KG1 (cell line): ENCODE data around the gene MYCBPAP.

ENCODE experiments used
- DNase-seq: peaks from one replicate; lab custom pipeline; 2025; lab: John Stamatoyannopoulos, UW

The MYCBPAP gene, protein sequence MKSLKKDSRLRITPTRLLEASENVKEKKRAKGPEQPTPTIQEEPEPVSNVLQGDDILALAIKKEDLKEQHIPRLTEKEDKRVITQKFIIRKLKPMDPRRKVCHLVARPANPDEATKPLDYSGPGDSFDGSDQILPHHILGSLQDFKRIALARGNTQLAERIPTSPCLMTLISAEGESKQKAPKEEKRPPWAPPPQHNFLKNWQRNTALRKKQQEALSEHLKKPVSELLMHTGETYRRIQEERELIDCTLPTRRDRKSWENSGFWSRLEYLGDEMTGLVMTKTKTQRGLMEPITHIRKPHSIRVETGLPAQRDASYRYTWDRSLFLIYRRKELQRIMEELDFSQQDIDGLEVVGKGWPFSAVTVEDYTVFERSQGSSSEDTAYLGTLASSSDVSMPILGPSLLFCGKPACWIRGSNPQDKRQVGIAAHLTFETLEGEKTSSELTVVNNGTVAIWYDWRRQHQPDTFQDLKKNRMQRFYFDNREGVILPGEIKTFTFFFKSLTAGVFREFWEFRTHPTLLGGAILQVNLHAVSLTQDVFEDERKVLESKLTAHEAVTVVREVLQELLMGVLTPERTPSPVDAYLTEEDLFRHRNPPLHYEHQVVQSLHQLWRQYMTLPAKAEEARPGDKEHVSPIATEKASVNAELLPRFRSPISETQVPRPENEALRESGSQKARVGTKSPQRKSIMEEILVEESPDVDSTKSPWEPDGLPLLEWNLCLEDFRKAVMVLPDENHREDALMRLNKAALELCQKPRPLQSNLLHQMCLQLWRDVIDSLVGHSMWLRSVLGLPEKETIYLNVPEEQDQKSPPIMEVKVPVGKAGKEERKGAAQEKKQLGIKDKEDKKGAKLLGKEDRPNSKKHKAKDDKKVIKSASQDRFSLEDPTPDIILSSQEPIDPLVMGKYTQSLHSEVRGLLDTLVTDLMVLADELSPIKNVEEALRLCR

DNA sequence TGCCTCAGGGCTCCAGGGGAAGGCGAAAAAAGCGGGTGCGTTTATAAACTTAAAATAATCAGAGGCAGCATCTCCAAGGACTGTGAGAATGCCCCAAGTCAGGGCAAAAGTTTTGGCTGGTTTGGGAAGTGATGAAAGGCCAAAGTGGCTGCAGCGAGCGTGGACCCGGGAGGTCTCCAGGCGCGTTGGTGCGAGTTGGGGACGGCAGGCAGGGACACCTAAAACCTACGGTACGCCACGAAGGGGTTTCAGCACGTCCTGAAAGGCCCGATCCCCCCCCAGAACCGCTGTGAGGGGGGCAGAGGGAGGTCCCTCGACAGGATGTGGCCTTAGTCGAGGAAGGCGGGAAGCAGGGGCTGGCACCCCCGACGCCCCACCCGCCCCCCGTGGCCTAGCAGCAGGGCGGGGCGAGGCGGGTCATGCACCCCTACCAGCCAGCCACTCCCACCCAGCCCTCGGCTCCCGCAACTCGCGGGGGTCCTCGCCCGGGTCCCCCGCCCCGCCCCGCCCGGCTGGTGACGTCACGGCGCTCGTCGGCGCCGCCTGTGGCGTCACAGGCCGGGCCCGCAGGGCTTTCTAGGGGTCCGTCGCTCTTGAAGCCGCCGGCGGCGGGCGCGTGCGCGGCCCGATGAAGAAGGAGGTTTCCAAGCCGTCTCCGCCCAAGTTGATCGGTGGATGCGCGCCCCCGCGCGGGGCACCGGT is at the start of gene MYCBPAP:
MYCBPAP (plus strand) TSS at position 569 of the 702 bp plus-strand sequence. CDS start 236 bp downstream, outside the sequence.
- DNase-seq: no peak

DNA sequence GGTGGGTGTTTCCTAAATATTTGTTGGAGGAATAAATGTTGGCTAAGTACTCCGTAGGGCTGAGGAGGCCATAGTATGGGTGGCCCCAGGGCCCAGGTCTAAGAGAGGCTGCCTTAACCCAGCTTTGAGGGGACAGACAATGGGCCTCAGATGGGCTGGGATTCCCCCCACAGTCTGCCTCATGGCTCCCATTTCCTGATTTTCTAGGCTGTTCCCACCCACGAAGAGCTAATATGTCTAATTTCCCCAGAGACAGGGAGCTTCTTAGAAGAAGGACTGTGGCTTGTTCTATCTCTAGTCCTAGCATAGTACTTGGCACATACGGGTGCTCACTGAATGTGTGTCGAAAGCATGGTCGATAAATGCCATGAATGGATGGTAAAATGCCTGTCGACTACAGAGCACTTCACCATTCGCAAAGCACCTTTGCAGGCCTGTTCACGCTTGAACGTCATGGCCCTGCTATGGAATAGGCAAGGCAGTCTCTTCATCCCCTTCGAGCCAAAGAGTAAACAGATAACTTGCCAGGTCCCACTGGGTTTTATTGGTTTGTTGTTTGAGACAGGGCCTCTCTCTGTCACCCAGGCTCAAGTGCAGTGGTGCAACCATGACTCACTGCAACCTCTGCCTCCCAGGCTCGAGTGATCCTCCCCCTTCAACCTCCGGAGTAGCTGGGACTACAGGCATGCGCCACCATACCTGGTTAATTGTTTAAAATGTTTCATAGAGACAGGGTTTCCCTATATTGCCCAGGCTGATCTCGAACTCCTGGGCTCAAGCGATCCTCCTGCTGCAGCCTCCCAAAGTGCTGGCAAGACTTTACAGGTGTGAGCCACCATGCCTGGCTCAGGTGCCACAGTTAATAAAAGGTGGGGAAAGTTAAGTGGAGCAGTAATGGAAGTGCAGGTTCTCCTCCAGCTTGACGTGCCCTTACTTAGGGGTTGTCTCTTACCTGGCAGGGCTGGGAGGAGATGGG is 49.2 kb upstream of the MYCBPAP start:
- no peak for DNase-seq

DNA sequence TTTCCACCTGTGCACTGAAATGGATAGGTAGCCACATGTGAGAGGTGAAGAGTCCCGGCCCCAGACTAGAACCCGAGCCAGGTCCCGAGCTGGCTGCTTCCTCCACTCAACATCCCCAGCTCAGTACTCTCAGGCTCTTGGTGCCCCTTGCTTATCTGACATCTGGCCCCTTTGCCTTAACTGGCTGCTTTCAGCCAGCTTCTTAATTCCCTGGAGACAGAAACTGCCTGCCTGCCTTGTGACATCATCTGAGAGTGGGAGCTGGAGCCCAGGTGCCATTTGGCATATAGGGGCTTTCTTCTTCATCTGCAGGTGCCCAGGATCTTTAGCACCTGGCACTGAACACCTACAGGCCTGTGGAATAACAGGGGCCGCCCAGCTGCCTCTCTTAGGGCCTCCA is 48.5 kb upstream of the MYCBPAP start:
- DNase-seq: no peak

DNA sequence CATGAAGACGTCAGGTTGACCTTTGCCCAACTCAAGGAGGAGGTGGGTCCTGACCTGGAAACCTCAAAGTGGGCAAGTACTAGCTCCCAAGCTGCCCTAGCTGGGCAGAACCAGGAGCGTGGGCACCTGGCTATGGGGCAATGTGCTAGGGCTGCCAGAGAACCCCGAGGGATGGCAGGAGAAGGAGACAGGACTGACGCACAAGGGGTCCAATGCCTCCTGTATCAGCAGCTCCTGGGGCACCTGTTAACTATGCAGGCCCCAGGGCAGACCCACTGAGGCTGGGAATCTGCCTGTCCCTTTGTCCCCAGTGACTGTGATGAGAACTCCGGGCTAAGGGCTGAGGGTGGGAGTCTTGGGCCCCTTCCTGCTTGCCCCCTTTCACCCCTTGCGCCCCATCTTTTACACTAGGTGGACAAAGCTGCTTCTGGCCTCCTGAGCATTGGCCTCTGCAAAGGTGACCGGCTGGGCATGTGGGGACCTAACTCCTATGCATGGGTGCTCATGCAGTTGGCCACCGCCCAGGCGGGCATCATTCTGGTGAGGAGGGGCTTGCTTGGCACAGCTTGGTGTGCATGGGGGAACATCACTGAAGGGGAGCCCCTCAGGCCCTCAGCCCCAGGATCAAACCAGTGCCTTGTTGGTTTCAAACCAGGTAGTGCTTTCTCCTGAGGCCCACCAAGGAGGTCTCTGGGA is 47.3 kb upstream of the MYCBPAP start:
- DNase-seq: no peak

DNA sequence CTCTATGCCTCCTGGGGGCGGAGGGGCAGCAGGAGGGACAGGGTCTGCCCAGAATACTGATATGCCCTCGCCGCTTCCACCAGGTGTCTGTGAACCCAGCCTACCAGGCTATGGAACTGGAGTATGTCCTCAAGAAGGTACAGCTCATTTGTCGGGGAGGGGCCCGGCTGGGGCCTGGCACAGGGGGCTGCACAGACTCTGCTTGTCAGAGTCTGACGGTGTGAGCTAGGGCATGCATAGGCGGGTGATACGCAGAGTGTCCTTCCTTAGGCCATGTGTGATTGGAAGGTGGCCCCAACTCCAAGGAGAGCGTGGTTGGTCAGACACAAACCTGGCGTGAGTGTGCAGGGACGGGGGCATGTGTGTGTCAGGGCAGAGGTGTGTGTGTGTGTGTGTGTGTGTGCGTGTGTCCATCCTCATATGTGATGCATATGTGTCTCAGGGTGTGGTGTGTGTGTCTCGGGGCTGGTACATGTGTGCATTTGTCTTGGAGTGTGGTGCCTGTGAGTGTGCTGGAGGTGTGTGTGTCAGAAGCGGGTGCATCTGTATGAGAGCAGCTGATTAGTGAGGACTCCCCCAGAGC is 46.6 kb upstream of the MYCBPAP start:
- no peak for DNase-seq

DNA sequence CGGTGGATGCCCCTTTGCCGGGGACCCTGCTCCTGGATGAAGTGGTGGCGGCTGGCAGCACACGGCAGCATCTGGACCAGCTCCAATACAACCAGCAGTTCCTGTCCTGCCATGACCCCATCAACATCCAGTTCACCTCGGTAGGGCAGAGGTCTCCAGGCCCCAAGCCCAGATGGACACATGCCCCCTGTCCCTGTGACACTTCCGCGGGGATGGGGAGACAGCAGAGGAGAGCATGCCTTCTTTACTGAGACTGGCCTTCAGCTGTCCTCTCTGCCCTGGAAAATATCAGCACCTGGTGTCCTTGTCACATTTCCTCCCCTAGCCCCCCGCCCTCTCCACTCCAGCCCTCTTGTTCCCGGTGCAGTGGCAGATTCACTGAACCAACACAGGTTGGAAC is 45.8 kb upstream of the MYCBPAP start:
- no peak for DNase-seq

DNA sequence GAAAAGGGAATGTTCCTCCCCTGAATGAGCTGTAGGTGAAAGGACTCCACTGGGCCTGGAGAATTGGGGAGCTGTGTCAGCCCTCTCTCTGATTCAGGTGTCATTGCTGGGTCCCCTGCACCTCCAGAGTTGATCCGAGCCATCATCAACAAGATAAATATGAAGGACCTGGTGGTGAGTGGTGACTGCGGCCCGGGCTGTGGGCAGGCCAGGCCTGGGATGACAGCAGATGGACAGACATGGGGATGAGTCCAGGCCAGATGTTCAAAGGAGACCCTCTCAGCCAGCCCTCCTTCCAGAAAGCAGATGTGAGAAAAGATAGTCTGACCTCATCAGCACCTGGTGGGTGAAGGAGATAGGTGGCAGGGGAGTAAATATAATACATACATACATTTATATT is 44.1 kb upstream of the MYCBPAP start:
- DNase-seq: no peak

DNA sequence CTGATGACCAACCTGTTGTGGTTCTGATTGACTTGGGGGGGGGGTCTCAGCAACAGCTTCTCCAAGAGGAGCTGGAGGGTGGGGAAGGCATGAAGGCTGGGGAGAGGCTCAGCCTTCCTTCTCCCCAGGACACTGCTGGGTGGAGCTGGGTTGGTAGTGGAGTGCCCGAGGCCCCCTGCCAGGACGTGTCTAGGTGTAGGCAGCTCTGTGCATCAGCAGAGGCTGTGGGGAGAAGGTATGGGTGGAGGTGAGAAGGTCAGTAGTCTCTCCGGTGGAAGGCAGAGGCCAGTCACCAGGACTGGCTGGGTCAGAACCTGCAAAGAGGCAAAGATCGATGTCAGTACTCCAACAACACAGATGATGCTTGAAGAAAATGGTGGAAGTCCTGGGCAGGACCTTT is 43.5 kb upstream of the MYCBPAP start:
- DNase-seq: no peak

DNA sequence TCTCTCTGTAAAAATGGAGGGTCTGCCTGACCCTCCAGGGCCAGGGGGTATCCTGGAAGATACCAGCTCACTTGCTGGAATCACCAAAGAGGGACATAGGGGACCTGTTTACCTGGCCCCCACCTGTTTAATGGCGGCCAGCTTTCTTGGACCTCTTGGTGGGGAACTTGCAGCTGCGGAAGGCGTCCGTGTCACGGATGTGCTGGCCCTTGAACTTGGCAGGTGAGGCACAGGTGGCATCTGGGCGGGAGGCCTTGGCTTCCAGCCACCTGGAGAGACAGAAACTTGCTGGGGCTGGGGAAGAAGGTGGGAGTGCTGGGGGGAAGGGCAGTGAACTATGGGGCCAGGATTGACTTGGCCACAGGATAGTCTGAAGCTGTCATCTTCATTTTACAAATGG is 43.1 kb upstream of the MYCBPAP start:
- DNase-seq: no peak

DNA sequence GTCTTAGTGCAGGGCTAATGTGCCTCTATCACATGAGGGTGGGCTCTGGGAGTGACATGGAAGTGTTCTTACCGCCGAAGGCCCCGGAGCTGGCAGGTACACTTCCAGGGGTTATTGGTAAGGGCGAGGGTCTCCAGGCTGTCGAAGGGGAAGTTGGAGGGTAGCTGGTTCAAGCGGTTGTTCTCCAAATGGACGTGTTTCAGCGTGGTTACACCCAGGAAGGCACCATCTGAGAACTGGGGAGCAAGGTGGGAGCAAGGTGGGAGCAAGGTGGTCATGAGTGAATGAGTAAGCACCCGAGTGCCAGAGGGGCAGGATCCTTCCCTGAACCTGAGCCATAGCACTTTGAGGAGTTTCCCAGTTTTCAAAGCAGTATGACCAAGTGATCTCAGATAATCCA is 42.6 kb upstream of the MYCBPAP start:
- no peak for DNase-seq

DNA sequence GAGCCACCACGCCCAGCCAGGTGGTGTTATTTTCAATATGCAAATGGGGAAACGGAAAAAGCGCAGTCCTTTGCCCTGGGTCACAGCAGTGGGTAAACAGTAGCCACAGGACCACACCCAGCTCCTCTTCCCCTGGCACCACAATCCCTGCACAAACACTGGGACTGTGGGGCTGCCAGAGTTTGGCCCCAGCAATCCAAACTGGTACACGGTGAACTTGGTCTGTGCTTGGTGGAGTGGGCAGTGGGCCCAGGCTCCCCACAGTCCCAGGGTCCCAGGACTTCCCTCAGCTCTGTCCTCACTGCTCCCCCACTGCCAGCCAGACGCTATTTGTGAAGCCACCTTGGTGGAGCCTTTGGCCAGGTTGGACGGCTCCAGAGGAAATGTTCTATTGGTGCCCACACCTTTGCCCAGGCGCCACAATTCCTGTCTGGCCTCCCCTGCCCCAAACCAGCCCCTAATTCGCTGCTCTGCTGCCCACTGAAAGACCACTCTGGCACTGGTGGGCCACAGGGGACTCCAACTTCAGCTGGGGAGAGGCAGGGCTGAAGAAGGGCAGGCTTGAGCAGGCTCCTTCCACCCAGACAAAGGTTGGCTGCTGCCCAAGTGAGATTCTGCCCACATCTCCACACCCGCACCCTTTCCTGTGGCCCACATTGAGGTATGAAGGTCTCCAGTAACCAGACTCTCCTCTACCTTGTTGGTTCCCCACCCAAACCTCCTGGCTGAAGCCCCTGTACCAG is 41.7 kb upstream of the MYCBPAP start:
- DNase-seq: no peak

DNA sequence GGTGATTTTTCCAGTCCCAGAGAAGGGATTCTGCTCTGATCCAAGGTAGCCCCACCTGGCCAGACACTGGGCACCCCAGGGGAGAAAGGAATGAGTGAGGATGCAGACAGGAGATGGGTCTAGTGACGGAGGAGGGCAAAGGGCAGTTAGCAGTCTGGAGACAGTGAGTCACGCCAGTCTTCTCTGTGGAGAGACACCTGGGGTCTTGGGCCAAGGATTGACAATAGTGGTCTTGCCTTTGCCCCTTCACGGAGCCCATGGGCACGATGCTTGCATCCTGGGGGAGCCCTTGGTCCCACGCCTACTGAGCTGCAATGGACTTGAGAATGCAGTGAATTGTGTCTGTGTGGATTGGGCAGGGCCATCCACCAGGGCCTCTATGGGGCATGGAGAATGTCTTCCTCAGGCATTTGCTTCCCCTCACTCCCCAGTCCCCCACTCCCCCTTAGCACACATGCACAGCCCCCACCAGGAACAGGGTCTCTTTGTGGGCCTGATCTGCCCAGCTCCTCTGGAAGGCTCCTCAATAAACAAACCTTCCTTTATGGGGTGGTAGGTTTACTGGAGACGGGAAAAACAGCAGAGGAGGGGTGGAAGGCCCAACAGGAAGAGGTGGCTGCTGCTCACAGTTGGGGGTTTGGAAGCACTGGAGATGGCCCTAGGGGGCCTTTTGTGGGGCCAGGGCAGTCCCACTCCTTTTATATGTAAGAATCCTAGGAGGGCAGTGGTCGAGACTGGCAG is 41.0 kb upstream of the MYCBPAP start:
- DNase-seq: no peak

DNA sequence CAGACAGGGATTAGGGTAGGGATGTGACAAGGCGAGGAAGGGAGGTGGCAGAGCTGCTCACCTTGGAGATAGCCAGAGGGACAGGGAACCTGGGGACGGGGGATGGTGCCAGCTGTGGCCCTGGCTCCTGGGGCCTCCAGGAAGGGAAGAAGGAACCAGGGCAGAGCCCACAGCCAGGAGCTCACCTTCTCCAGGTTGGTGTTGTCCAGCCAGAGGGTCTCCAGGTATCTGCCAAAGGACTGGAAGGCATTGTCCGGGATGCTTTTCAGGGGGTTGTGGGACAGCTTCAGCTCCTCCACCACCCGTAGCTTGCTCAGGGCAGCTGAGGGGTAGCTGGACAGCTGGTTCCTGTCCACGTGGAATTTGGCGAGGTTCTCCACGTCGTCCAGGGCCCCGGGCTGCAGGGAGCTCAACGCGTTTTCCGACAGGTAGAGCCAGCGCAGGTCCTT is 40.4 kb upstream of the MYCBPAP start:
- DNase-seq: no peak

DNA sequence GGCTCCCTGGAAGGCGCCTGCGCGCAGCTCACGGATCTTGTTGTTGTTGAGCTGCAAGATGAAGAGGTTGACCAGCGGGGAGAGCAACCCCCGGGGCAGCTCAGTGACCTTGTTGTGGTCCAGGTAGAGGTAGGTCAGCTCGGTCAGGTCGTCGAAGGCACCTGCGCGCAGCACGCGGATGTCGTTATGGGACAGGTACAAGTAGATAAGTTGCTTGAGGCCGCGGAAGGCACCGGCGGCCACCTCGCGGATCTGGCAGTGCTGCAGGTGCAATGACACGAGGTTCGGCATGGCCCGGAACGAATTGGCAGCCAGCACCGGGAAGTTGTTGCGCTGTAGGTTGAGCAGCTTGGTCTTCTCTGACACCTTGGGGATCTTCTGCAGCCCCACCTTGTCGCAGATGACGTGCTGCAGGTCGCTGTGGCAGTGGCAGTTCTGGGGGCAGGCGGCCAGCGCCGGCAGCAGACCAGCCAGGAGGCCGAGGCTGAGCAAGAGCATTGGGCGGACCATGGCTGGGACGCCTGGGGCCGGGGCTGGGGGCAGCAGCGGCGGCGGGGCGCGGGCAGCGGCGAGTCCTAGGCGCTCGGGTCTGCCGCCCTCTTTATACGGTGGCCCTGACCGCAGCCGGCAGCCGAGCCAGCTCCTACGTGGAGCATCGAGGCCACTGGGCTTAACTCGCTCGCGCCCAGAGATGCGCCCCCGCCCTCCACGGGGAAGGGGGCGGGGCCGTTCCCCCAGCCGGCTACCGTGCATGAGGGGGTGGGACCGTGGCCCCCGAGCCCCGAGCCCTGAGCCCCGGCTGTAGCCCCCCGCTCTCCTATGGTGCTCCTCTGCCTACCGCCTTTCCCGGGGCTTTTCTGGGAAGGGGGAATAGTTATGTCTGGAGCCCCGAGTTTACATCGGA is 39.7 kb upstream of the MYCBPAP start, which contains the start of gene CHAD:
CHAD (minus strand) TSS at position 577 of the 904 bp plus-strand sequence; CDS start at position 510, 67 bp downstream.
- no peak for DNase-seq

DNA sequence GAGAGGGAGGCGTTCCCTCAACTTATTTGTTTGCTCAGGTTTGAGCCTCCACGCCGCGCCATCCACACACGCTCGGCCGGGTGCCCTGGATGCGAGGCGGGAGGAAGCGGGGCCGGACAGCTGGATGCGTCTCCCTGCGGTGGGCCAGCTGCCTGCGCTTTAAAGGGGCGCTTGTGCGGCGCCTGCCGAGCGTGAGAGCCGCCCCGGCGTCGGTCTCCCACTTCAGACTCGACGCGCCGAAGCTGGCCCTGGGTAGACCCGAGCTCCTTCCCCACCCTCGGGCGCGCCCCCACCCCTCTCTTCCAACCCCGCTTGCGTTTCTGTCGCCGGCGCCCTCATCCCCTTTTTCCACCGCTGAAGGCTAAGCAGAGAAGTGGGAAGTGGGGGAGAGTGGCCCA is 39.0 kb upstream of the MYCBPAP start:
- DNase-seq: no peak

DNA sequence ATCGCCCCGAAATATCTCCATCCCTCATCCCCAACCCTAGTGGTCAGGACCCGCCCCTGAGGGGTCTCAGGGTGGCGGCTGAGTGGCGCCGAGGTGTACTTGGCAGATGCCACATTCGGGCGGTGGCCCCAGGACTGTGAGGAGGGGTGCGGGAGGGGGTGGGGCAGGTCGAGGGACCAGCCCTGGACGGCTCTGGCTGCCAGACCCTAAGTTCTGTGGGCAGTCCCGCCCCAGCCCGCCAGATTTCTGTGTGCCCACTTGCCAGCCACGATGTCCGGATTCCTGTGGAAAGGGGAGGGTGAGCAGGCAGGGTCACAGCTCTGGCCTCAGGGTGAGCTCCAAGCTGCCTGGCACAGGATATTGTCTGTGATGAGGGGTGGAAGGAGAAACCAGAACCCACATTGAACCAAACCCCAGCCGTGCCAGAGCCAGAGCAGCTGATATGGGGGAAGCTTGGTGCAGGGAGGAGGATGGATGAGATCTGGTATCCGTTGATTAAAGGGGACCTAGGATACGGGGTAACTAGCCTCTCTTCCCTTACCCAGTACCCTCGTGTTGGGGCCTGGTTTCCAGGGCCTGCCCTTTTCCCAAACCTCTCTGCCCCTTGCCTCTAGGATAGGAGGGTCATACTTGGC is 38.5 kb upstream of the MYCBPAP start:
- no peak for DNase-seq

DNA sequence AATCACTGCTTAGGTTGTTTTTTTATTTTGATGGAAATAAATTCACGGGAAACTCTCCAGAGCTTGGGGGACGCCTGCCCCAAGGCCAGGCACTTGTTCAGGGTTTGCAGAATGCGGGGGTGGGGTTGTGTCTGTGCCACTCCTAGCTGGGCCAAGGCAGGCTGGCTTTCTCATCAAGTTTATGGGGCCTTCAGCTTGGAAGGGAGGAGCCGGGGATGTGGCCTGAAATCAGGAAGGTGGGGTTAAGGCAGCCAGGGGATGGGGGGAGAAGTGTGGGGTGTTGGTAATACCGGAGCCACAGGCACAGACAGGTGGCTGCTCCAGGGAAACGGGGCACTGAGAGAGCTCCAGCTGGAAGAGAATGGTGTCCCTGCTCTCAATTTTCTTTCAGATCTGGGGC is 37.8 kb upstream of the MYCBPAP start:
- no peak for DNase-seq
